GM08714 (cell line): ENCODE measurements around the gene AIRE.
"Not testable (repeated sequence)": the region's sequence is repeated elsewhere in the genome, so short reads cannot be mapped to it uniquely, and the experiment has no call there.

Experiments used
- H3K4me3 ChIP-seq: fragments of 200-500 bp; sonication (Bioruptor generic); 2 replicates; pipeline ENCODE4 v1.5.1; 2014; ENCODE audit warnings: mild to moderate bottlenecking, low read length, inconsistent platforms
- ZNF274 ChIP-seq: IDR thresholded peaks from 2 replicates; pipeline ENCODE4 v1.6.1; 2012; ENCODE audit warnings: mild to moderate bottlenecking, low read depth, low read length

AIRE gene

DNA sequence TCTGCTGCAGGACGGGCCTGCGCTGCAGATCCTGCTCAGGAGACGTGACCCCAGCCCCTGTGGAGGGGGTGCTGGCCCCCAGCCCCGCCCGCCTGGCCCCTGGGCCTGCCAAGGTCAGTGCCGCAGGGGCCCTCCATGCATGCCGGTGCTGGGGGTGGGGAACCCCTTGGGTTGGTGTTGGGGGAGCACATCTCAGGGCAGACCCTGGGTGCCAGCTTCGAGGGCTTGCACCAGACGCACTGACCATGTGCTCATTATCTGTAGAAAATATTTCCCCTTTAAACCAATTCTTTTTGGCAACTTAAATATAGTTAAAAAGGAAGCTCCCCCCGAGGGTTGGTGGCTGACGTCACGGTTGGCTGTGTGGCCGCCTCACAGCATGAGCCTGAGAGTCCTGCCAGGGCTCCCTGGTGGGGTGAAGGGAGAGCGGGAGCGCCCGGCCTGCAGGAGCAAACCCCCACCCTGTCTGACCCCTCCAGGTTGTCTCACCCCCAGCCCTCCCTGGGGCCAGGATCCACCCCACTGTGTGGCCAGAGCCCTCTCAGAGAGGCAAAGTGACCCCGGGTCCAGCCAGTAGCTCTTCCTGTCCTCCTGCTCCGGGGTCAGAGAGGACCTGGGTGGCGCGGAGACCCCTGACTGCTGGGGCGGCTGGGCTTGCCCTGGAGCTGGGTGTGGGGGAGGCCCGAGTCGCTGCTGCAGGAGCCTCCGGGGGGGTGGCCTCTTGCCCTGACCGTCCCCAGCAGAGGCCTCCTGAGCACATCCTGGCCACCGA lies 8.9 kb downstream of the AIRE start:
- TF ChIP-seq ZNF274, result no peak
- H3K4me3 ChIP-seq, result no peak overlapping the region

DNA sequence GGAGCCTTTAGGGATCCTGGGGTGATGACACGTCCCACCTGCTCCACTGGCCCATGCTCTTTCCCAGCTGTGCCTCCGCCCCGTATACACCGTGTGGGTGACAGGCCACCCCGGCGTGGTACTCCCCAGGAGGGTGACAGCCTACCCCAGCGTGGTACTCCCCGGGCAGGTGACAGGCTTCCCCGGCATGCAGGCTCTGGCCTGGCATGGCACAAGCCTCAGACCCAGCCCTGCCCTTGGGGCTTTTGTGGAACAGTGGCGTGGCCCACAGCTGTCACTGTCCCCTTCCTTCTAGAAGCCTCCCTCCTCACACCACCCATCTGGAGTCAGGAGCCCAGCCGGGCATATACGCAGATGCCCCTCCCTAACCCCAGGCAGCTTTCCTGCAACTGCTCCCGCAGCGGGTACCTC lies 9.5 kb downstream of the AIRE start:
- H3K4me3 ChIP-seq, result no peak overlapping the region
- no peak for TF ChIP-seq ZNF274

DNA sequence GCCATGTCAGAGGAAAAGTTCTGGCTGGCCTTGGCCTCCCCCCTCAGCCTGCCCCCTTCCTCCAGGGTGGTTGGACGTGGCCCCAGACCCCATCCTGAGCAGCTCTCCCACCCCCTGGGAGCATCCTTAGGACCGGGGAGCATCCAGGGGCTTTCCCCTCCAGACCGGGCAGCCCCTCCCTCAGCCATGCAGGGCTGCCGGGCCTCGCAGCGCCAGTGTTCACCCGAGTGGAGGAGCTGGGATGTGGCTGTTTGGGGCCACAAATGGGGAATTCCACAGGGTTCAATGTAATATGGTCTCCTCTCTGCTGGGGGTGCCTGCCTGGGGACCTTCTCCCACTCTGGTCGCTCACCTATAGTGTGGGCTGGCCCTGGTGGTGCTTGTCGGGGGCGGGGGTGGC lies 10.0 kb downstream of the AIRE start:
- H3K4me3 ChIP-seq, result no peak overlapping the region
- no peak for TF ChIP-seq ZNF274

DNA sequence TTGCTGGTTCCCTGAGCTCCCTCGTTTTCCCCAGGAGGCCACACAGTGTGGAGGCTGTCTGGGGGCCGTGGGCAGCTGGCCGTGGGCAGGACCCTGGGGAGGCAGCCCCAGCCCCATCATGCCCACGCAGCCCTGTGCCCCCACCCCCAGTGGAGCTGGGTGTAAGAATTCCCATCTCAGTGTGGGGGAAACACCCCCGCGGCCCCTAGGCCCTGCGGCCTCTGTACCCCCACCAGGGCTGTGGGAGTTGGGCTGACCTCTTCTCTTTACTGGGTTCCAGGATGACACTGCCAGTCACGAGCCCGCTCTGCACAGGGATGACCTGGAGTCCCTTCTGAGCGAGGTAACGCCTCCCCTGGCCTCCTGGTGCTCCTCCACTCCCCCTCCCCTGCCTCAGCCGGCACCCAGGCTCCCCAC lies 10.4 kb downstream of the AIRE start:
- H3K4me3 ChIP-seq, result no peak overlapping the region

DNA sequence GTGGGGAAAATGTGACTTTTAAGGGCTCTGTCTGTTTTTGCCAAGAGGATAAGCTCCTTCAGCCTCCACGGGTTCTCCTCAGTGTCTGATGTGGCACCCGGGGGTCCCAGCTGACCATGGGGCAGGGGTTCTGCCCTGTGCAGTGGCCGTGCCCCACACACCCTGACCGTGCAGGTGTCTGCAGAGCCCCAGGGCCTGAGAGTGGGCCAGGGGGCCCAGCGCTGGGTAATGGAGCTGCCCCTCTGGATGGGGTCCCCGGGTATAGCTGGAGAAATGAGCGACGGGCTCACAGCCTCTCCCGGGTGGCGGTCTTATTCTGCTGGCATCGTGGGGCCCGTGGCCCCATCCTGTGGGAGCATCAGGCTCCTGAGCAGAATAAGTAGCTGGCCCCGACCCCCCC lies 11.2 kb downstream of the AIRE start:
- H3K4me3 ChIP-seq, result no peak overlapping the region
- no peak for TF ChIP-seq ZNF274

More for the DNA sequence above, 10.4 kb downstream of the AIRE start:
- no peak for TF ChIP-seq ZNF274

DNA sequence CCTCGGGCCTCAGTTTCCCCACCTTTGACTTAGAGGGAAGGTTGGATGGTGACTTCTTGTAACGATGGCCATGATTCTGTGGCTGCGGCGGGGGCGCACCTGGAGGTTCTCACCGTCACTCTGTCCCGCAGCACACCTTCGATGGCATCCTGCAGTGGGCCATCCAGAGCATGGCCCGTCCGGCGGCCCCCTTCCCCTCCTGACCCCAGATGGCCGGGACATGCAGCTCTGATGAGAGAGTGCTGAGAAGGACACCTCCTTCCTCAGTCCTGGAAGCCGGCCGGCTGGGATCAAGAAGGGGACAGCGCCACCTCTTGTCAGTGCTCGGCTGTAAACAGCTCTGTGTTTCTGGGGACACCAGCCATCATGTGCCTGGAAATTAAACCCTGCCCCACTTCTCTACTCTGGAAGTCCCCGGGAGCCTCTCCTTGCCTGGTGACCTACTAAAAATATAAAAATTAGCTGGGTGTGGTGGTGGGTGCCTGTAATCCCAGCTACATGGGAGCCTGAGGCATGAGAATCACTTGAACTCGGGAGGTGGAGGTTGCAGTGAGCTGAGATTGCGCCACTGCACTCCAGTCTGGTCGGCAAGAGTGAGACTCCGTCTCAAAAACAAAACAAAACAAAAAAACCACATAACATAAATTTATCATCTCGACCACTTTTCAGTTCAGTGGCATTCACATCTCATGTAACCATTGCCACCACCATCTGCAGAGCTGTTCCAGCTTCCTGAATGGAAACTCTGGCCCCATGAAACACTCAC lies 12.0 kb downstream of the AIRE start:
- TF ChIP-seq ZNF274, result no peak
- H3K4me3 ChIP-seq, result no peak overlapping the region

DNA sequence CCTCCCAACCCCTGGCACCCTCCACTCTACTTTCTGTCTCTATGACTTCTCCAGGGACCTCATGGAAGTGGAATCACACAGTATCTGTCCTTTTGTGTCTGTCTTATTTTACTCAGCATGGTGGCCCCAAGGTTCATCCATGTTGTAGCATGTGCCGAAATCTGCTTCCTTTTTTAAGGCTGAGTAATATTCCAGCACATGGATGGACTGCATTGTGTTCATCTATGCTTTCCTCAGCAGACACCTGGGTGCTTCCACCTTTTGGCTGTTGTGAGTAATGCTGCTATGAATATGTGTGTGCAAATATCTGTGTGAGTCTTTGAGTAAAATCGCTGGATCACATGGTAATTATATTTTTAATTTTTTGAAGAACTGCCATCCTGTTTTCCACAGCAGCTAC lies 12.6 kb downstream of the AIRE start:
- H3K4me3 ChIP-seq, result no peak overlapping the region
- no peak for TF ChIP-seq ZNF274

DNA sequence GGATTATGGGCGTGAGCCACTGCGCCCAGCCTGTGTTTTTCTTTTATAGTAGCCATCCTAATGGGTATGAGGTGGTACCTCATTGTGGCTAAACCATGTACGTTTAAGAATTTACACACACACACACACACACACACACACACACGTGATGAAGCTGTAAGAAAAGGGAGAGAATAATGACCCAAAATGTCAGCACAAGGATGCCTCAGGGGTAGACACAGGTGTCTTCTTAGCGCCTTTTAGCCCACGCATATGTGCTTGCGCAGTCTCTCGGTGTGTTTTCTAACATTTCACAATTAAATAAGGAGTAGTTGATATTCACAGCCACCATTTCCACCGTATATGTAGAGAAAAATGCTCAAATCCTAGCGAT lies 13.4 kb downstream of the AIRE start:
- peak overlapping the region; percentile 56; the same call in 1 of the 2 replicates for H3K4me3 ChIP-seq
- TF ChIP-seq ZNF274, result no peak

DNA sequence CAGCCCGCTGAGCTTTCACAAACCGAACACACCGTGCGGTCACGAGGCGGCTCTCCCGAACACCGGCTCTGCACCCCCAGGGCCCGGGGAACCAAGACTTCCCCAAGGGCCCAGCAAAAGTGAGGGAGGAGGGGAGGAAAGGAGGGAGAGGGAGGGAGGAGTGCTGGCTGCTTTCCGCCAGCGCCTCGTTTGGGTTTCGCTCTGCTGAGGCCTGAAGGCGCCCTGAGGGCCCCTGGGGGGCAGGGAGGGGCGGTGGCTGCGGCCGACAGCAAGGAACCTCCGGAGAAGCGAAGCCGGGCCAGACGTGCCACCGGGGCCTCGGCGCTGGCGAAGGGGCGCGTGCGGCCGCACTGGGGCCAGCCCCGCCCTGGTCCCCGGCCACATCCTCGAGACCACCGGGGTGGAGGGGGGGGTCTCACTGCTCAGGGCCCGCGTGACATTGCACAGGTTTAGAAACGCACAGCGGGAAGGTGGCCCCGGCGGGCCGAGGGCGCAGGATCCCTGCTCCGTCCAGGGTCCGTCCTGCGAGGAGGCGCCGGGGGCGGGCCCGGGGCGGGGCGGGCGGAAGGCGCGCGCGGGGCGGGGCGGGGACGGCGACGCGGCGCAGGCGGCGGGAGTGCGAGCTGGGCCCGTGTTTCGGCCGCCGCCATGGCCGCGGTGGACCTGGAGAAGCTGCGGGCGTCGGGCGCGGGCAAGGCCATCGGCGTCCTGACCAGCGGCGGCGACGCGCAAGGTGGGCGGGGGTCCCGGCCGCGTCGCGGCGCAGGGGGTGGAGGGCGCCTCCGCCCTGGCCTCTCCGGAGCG lies 14.0 kb downstream of the AIRE start, which contains the start of gene PFKL:
TSS of gene PFKL (plus strand) at position 596 of the 804 bp plus-strand sequence. CDS start at position 649, 53 bp downstream.
- TF ChIP-seq ZNF274, result no peak
- H3K4me3 ChIP-seq, result peak within 1 kb of the TSS; percentile 84

DNA sequence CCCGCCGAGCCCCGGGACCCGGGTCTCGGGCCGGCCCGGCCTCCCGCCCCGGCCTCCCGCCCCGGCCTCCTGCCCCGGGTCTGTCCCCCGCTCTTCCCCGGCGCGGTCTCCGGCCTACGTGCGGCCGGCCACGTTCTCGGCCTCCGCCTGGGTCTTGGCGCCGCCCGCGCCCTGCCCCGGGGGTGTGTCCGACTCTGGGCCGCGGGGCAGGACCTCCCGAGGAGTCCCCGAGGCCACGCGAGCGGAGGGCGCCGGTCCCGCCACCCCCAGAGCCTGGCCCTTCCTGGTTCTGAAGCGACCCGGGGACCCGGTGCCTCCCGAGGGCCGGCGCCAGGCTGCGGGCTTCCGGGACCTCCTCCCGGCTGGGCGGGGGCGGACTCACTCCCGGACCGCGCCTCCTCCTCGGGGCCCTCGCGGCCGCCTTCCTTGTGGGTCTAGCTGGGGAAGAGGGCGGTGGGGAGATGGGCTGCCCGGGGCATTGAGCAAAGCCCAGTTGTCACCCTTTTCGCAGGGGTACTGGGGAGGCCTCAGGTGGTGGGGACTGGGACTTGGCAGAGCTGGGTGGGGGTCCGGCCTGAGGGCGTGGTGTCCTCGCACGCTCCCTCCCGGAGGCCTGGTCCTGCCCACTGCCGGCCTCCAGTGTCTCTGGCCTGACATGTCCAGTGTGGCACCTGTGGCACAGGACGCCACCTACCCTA lies 14.7 kb downstream of the AIRE start:
- peak overlapping the region; percentile 84 for H3K4me3 ChIP-seq
- no peak for TF ChIP-seq ZNF274

DNA sequence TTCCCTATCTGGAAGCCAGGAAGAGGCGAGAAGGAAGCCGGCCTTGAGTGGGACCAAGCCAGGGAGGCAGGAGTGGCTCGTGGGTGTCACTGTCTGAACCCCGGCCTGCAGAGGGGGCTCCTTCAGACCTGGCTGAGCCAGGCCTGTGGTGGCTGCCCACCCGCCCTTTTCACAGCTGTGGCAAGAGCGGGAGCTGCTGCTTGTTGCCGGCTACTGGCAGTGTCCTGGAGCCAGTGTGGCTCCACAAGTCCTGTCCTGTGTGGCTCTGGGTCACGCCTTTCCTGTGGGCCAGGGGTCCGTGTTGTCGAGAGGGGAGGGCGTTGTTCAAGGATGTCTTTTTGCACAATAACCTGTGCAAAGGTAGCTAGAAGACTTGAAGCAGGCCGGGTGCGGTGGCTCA lies 15.5 kb downstream of the AIRE start:
- peak overlapping the region; percentile 84 for H3K4me3 ChIP-seq
- TF ChIP-seq ZNF274, result no peak

DNA sequence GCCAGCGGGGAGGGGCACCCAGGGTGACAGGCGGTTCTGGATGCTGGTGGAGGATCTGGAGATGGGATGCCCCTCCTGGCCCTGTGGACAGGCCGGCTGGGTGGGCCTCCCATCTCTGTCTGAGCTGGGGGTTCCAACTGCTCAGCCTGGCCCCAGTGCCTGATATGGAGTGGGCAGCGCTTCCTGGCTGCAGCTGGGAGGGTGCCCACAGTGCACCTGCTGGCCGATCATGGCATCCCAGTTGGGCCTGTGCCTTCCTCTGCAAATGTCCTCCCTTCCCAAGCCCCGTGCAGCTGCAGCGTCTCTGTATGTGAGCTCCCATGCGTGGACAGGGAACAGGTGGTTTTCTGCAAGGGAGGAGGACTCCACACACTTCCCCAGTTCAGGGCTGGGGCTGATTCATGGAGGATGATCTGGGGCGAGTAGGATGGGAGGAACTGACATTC lies 16.3 kb downstream of the AIRE start:
- TF ChIP-seq ZNF274, result no peak
- H3K4me3 ChIP-seq, result no peak overlapping the region; the same call in 1 of the 2 replicates

DNA sequence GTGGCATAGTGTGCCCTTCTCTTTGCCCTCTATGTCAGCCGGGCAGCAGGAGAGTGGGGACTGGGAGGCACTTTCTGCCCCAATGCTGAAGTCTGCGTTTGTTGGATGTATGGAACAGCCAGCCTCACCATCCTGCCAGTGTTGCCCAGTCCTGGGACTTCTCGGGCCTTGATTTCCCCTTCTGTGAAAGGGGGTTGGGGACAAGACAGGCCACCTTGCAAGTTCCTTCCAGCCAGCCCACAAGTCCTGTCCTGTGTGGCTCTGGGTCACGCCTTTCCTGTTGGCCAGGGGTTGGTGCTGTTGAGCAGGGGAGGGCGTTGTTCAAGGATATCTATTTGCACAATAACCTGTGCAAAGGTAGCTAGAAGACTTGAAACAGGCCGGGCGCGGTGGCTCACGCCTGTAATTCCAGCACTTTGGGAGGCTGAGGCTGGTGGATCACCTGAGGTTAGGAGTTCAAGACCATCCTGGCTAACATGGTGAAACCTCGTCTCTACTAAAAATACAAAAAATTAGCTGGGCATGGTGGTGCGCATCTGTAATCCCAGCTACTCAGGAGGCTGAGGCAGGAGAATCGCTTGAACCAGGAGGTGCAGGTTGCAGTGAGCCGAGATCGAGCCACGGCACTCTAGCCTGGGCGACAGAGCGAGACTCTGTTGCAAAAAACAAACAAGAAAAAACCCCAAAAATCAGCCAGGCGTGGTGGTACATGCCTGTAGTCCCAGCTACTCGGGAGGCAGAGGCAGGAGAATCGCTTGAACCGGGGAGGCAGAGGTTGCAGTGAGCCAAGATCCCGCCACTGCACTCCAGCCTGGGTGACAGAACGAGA lies 17.1 kb downstream of the AIRE start:
- H3K4me3 ChIP-seq, result not testable (repeated sequence)

DNA sequence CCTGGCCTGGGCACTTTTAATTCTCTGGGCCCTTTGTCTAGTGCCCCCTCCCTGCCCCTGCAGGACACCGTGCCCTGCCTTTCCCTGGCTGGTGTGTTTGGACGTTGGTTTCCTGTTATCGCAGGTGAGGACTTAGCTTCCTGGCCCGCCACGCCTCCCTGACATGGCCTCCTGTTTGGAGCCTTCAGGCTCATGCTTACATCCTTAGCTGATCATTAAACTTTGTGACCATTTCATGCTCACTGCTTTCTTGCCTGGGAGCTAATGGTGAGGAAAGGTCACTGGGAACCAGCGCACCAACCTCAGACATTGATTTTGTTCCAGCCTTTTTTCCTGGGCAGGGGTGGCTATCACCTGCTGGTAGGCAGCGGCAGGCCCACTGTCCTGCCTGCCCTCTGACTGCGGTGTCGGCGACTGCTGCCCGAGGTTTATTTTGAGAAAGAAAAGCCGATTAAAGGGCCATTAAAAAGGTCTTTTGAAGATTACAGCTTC lies 17.9 kb downstream of the AIRE start:
- TF ChIP-seq ZNF274, result no peak

More for the DNA sequence above, 17.9 kb downstream of the AIRE start:
- no peak overlapping the region for H3K4me3 ChIP-seq
